Measurements from ENCODE around the gene HOXB8.

- TF ChIP-seq CTCF (IDR thresholded peaks at IDR 0.05; ENCODE audit: extremely low read depth in 1 of 2, insufficient read depth in 1 of 2, low read depth in 1 of 2, low read length in 2 of 2), result no peak
- TF ChIP-seq POLR2A (IDR thresholded peaks at IDR 0.05; ENCODE audit: low read depth, low read length), result no peak
Observed at GRCh38 chr17:48587276-48588073, 27.6 kb downstream of the HOXB8 start.
